Vagina (tissue), 2 donors: ENCODE results near the gene EHMT1. TPM values are rescaled to one million over a fixed set of nuclear protein-coding genes. Genes with fewer than 3 reads are reported as not detected.

Experiments used
- DNase-seq, 2 donors: peaks; one replicate each; pipeline ENCODE4 v3.0.0-alpha.2; 2017; ENCODE audit errors: extremely low spot score in 2 of 2
- H3K27ac ChIP-seq: fragments of 200-600 bp; sonication (generic); one replicate; pipeline ENCODE4 v1.5.1; 2019
- H3K27me3 ChIP-seq: fragments of 200-600 bp; sonication (generic); one replicate; pipeline ENCODE4 v1.5.1; 2019
- H3K36me3 ChIP-seq, 2 donors: fragments of 200-600 bp; sonication (generic); one replicate each; pipeline ENCODE4 v1.5.1; 2017 to 2019
- H3K4me1 ChIP-seq: fragments of 200-600 bp; sonication (generic); one replicate; pipeline ENCODE4 v1.5.1; 2019
- H3K4me3 ChIP-seq, 2 donors: fragments of 200-600 bp; sonication (generic); 1 replicate in 1 of 2; 2 replicates in 1 of 2; pipeline ENCODE4 v1.5.1; 2016 to 2019
- H3K9me3 ChIP-seq: fragments of 200-600 bp; sonication (generic); one replicate; pipeline ENCODE4 v1.5.1; 2019
- CTCF ChIP-seq, 3 experiments: fragments of 450-650 bp in 2 of 3; fragments of 200-600 bp in 1 of 3; sonication (generic) in 1 of 3; IDR thresholded peaks; one replicate each; pipeline ENCODE4 v1.5.1; 2017 to 2019; ENCODE audit warnings: antibody characterized with exemption in 3 of 3, mild to moderate bottlenecking in 2 of 3, moderate library complexity in 2 of 3
- POLR2A ChIP-seq, 2 donors: fragments of 450-650 bp; IDR thresholded peaks; one replicate each; pipeline ENCODE4 v1.6.1; 2017; ENCODE audit warnings: antibody characterized with exemption in 2 of 2, mild to moderate bottlenecking in 2 of 2, moderate library complexity in 2 of 2
- POLR2AphosphoS5 ChIP-seq, 2 donors: sonication (generic); formaldehyde crosslinking; IDR thresholded peaks; one replicate each; pipeline ENCODE4 v1.9.0; 2017; ENCODE audit warnings: antibody characterized with exemption in 2 of 2, mild to moderate bottlenecking in 2 of 2, low read depth in 1 of 2; ENCODE audit not compliant: insufficient read depth in 1 of 2
- intact Hi-C: fragments of 100-400 bp; cut with DNase I; formaldehyde crosslinking; loops from one replicate; pipeline ENCODE4 v1.15.1; 2023
- total RNA-seq: library from RNA; depleted of rRNA; stranded (reverse); fragments of >200 nt; gene quantifications from one replicate; pipeline ENCODE4 v1.2.3, GENCODE V29; 2016

EHMT1 gene
- total RNA-seq, 1 donor from 2014 or later: 65.8 TPM

- DNase-seq: no peak
- H3K27me3 ChIP-seq: no peaks in the 10 kb centered on the region
- intact Hi-C loops: no loop called here
- no peaks in the 10 kb centered on the region for H3K9me3 ChIP-seq
- H3K4me1 ChIP-seq: no peaks in the 10 kb centered on the region
- no peak for TF ChIP-seq POLR2A (IDR thresholded peaks at IDR 0.05)
- no peak for TF ChIP-seq CTCF (IDR thresholded peaks at IDR 0.05)
- TF ChIP-seq POLR2AphosphoS5 (IDR thresholded peaks at IDR 0.05; ENCODE audit: insufficient read depth in 1 of 2, low read depth in 1 of 2): no peak
- no peak overlapping the region for H3K4me3 ChIP-seq
- H3K36me3 ChIP-seq: peaks cover 0 to 55% of the 10 kb centered on the region in 2 donors
- no peak overlapping the region for H3K27ac ChIP-seq
Observed at GRCh38 chr9:137785704-137786161, 166.9 kb downstream of the EHMT1 start.

DNA sequence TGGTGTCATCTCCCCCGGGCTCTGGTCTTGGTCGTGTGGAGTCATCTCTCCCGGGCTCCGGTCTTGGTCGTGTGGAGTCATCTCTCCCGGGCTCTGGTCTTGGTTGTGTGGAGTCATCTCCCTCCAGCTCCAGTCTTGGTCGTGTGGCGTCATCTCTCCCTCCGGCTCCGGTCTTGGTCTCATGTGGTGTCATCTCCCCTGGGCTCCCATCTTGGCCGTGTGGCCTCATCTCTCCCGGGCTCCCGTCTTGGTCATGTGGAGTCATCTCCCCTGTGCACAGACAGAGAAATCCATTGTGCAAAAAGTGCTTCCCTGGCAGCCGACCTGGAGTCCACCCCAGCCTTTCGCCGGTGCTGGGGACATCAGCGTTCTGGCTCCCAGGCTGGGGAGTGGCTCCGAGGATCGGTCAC, 167.7 kb downstream of the EHMT1 start:
- H3K4me3 ChIP-seq: no peak overlapping the region
- H3K27ac ChIP-seq: no peak overlapping the region
- no peaks in the 10 kb centered on the region for H3K4me1 ChIP-seq
- TF ChIP-seq POLR2AphosphoS5 (IDR thresholded peaks at IDR 0.05; ENCODE audit: insufficient read depth in 1 of 2, low read depth in 1 of 2) (no peak), POLR2A (IDR thresholded peaks at IDR 0.05) (no peak), CTCF (IDR thresholded peaks at IDR 0.05) (no peak)
- H3K36me3 ChIP-seq: peaks cover 0 to 61% of the 10 kb centered on the region in 2 donors
- intact Hi-C loops: no loop called here
- DNase-seq: peak in 1 of 2 donors; percentile 79
- H3K27me3 ChIP-seq: no peaks in the 10 kb centered on the region
- no peaks in the 10 kb centered on the region for H3K9me3 ChIP-seq

DNA sequence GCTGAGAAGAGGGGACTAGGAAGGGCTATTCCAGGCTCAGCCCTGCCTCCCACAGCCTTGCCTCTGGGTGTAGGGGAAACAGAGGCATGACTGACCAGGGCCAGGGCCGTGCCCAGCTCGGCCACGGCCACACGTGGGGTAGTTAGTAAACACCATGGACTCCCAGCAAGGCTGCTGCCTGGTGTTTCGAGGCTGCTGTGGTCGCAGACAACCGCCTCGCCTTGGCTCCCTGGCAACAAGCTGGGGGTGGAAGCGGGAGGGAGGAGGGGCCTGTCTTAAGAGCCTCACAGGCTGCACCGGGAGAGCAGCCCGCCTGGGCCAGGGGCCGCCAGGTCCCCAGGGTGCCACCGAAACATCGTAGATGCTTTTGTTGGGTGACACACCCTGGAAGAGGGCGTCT, 168.6 kb downstream of the EHMT1 start:
- Histone ChIP-seq H3K27me3 (no peaks in the 10 kb centered on the region), H3K36me3 (peaks cover 0 to 59% of the 10 kb centered on the region in 2 donors), H3K4me3 (no peak overlapping the region), H3K4me1 (no peaks in the 10 kb centered on the region), H3K27ac (no peak overlapping the region), H3K9me3 (no peaks in the 10 kb centered on the region)
- DNase-seq: no peak
- intact Hi-C loops: no loop called here
- TF ChIP-seq POLR2AphosphoS5 (IDR thresholded peaks at IDR 0.05; ENCODE audit: insufficient read depth in 1 of 2, low read depth in 1 of 2) (no peak), CTCF (IDR thresholded peaks at IDR 0.05) (no peak), POLR2A (IDR thresholded peaks at IDR 0.05) (no peak)

DNA sequence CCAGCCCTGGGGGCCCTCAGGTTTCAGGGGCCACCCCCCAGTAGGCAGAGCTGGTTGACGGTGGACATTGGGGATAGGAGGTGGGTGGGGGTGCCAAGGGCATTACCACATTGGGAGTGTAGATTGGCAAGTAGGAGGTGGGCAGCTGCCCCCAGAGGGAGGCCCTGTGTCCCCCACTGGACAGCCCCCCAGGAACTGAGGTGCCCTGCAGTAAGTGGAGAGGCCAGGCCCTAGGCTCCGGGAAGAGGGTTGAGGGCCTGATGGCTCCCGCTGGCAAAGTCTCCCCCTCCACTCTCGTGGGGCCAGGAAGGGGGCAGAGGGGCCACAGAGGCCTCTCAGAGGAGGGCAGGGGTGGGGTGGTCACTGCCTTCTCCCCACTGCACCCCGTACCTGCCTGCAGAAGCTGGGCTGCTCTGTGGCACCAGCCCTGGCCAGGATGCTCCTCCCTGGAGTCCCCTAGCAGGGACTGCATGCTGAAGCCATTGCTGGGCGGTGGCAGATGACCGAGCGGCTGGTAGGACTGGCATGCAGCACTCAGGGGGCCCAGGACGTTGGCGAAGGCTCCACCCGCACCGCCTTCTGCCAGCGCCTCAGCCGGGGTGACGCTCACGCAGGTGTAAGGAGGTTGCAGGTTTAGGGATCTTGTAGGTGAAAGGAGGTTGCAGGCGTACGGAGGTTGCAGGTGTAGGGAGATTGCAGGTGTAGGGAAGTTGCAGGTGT, 169.1 kb downstream of the EHMT1 start:
- H3K4me1 ChIP-seq: no peaks in the 10 kb centered on the region
- TF ChIP-seq POLR2A (IDR thresholded peaks at IDR 0.05) (no peak), POLR2AphosphoS5 (IDR thresholded peaks at IDR 0.05; ENCODE audit: insufficient read depth in 1 of 2, low read depth in 1 of 2) (no peak), CTCF (IDR thresholded peaks at IDR 0.05) (no peak)
- H3K27ac ChIP-seq: no peak overlapping the region
- peaks cover 0 to 59% of the 10 kb centered on the region in 2 donors for H3K36me3 ChIP-seq
- no peaks in the 10 kb centered on the region for H3K27me3 ChIP-seq
- DNase-seq: peak in 1 of 2 donors; percentile 84
- H3K9me3 ChIP-seq: no peaks in the 10 kb centered on the region
- no peak overlapping the region for H3K4me3 ChIP-seq
- intact Hi-C loops: no loop called here
